ENCODE measurements around the gene GARRE1. TPM values are rescaled to one million over a fixed set of nuclear protein-coding genes. Genes with fewer than 3 reads are reported as not detected.

GARRE1 gene
- total and polyA plus RNA-seq, 2 of the 8 experiments (the other 6 are each of a cell fraction or from before 2014, with no cell fraction given): 16.4 to 23.1 TPM

DNA sequence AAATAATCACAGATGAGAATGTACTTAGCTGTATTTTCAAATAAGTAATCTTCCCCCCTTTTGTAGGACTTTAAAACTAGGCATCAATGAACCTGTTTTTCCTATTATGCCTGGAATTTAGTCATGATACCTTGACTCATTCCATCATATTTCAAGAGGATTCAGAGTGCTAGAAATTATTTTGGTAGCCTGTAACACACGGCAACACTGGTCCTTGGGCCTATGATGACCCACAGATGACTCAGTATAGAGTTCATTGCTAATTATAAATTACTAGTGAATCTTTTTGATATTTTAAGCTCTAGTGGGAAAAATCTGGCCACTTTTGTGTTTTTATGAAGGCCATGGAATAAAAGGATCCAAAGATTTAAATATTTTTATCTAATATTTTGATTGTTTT is 26.0 kb upstream of the GARRE1 start:
- no peak overlapping the region for H2BK20ac ChIP-seq (ENCODE audit: low read length)
- no peak overlapping the region for H2BK15ac ChIP-seq (ENCODE audit: low read length)
- DNase-seq (ENCODE audit: low read depth in 1 of 2, low spot score in 2 of 2) (no peak), FAIRE-seq (no peak)
- peaks cover 2 to 5% of the 10 kb centered on the region in 2 experiments for H4K20me1 ChIP-seq (replicated peaks in 1 of 2; ENCODE audit: control insufficient read depth in 1 of 2, insufficient read depth in 2 of 2, low read length in 2 of 2)
- H2BK120ac ChIP-seq (replicated peaks; ENCODE audit: low read depth, low read length): no peak overlapping the region
- no peak overlapping the region for H3K23ac ChIP-seq (ENCODE audit: insufficient read length)
- H3K23me2 ChIP-seq (ENCODE audit: low read depth, low read length): no peaks in the 10 kb centered on the region
- H3K9ac ChIP-seq (replicated peaks in 1 of 4; ENCODE audit: extremely low read depth in 1 of 4, low read depth in 3 of 4, low read length in 3 of 4): no peak overlapping the region
- H2BK5ac ChIP-seq (ENCODE audit: low read depth, low read length): no peak overlapping the region
- H4K8ac ChIP-seq (ENCODE audit: extremely low read depth, insufficient read depth, low read length): no peak overlapping the region
- no peaks in the 10 kb centered on the region; the same call in 1 of the 2 replicates for H3K79me1 ChIP-seq (ENCODE audit: low read depth, low read length)
- H3K9me3 ChIP-seq (ENCODE audit: insufficient read depth in 2 of 2, low read depth in 1 of 2, low read length in 1 of 2): no peaks in the 10 kb centered on the region
- H3K4me3 ChIP-seq (ENCODE audit: extremely low read depth in 1 of 4, insufficient read depth in 2 of 4, low read depth in 3 of 4, low read length in 4 of 4): no peak overlapping the region
- H2AK5ac ChIP-seq (ENCODE audit: low read depth, low read length): no peak overlapping the region
- no peak overlapping the region for H3K14ac ChIP-seq (ENCODE audit: insufficient read length)
- ChIA-PET POLR2A (ENCODE audit: partially characterized antibody) (interaction anchor here (0.6 to 1.7 kb wide), 3 partner anchors 8 to 60 kb away, joined by 3 to 4 read pairs (median 3); no protein-coding TSS in a partner anchor), CTCF (ENCODE audit: partially characterized antibody) (interaction anchor here (0.6 kb wide), 1 partner anchor 12 kb away, joined by 4 read pairs; no protein-coding TSS in a partner anchor)
- no peak overlapping the region for H4K5ac ChIP-seq (ENCODE audit: insufficient read length, low read depth, low read length)
- H3K4me2 ChIP-seq (ENCODE audit: insufficient read depth in 1 of 2, low read depth in 2 of 2, low read length in 2 of 2): no peak overlapping the region
- no peaks in the 10 kb centered on the region for H3K27me3 ChIP-seq (replicated peaks in 1 of 4; ENCODE audit: control insufficient read depth in 3 of 4, extremely low read depth in 1 of 4, insufficient read depth in 3 of 4, low read length in 3 of 4)
- H3K36me3 ChIP-seq (ENCODE audit: control insufficient read depth in 2 of 4, insufficient read depth in 4 of 4, low read length in 3 of 4): peaks cover 10 to 69% (median 19%) of the 10 kb centered on the region in 4 experiments; a peak in 7 of 8 replicates
- no peak overlapping the region for H3K18ac ChIP-seq (ENCODE audit: extremely low read depth, low read length)
- no peak overlapping the region for H2BK12ac ChIP-seq (ENCODE audit: low read depth, low read length)
- H4K91ac ChIP-seq (replicated peaks; ENCODE audit: insufficient read length, low read length): no peak overlapping the region
- WGBS, 2 experiments (ENCODE audit: extremely low coverage in 1 of 2, insufficient coverage in 1 of 2, insufficient read length in 1 of 2, insufficient replicate concordance in 2 of 2, low coverage in 1 of 2, low lambda C conversion rate in 2 of 2, missing lambda C conversion rate in 1 of 2): 96% methylated on average over 1 of the region's 1 CpG; no CpG with 5 or more reads in 1 of the 2 experiments
- no peak overlapping the region for H2AFZ ChIP-seq (ENCODE audit: low read length)
- TF ChIP-seq JUND (IDR thresholded peaks at IDR 0.05; ENCODE audit: low read length): no peak
- TF ChIP-seq SAP30 (IDR thresholded peaks at IDR 0.05; ENCODE audit: insufficient read depth, insufficient replicate concordance, low read length): no peak
- no peak for TF ChIP-seq SP2 (IDR thresholded peaks at IDR 0.05; ENCODE audit: low read length)
- TF ChIP-seq RFX5 (IDR thresholded peaks at IDR 0.05; ENCODE audit: borderline replicate concordance, low read depth, low read length): no peak
- no peak for TF ChIP-seq TAF7 (optimal IDR thresholded peaks at IDR 0.05; ENCODE audit: borderline replicate concordance, low read depth, low read length)
- no peak overlapping the region for H3K4ac ChIP-seq (replicated peaks; ENCODE audit: insufficient read length, low read depth, low read length)
- H3K4me1 ChIP-seq (replicated peaks in 1 of 4; ENCODE audit: control insufficient read depth in 3 of 4, insufficient read depth in 4 of 4, low read length in 3 of 4): peaks cover 14 to 20% (median 15%) of the 10 kb centered on the region in 4 experiments
- H3K79me2 ChIP-seq (ENCODE audit: control insufficient read depth in 1 of 2, insufficient read depth in 2 of 2, low read length in 2 of 2): no peaks in the 10 kb centered on the region; a peak in 1 of 4 replicates
- H3K27ac ChIP-seq (ENCODE audit: low read depth, low read length): no peak overlapping the region
- H3K56ac ChIP-seq (replicated peaks; ENCODE audit: insufficient read length, low read depth, low read length): no peak overlapping the region

All from H1 (cell line).